HEK293T (cell line): ENCODE data around the gene FHOD3.

Experiments
- BHLHE40 ChIP-seq: fragments of 450-650 bp; IDR thresholded peaks from 2 replicates; pipeline ENCODE4 v1.6.1; 2016; ENCODE audit warnings: mild to moderate bottlenecking, moderate library complexity, borderline replicate concordance
- ELF4 ChIP-seq: fragments of 450-650 bp; IDR thresholded peaks from 2 replicates; pipeline ENCODE4 v1.6.1; 2017; ENCODE audit warnings: antibody characterized with exemption
- FOXA1 ChIP-seq: fragments of 450-650 bp; IDR thresholded peaks from 2 replicates; pipeline ENCODE4 v1.6.1; 2016; ENCODE audit warnings: mild to moderate bottlenecking
- FOXM1 ChIP-seq: fragments of 450-650 bp; IDR thresholded peaks from 2 replicates; pipeline ENCODE4 v1.6.1; 2017; ENCODE audit warnings: mild to moderate bottlenecking, borderline replicate concordance
- PKNOX1 ChIP-seq: fragments of 450-650 bp; IDR thresholded peaks from 2 replicates; pipeline ENCODE4 v1.6.1; 2016
- SP1 ChIP-seq: fragments of 450-650 bp; IDR thresholded peaks from 2 replicates; pipeline ENCODE4 v1.6.1; 2017
- SUZ12 ChIP-seq: fragments of 450-650 bp; IDR thresholded peaks from 2 replicates; pipeline ENCODE4 v1.6.1; 2016; ENCODE audit warnings: mild to moderate bottlenecking
- ZNF384 ChIP-seq: fragments of 450-650 bp; IDR thresholded peaks from 2 replicates; pipeline ENCODE4 v1.6.1; 2016

- no peak for TF ChIP-seq PKNOX1
- TF ChIP-seq FOXM1: no peak
- no peak for TF ChIP-seq SP1
- no peak for TF ChIP-seq BHLHE40
- no peak for TF ChIP-seq SUZ12
- no peak for TF ChIP-seq ELF4
- TF ChIP-seq FOXA1: no peak
- no peak for TF ChIP-seq ZNF384
These were observed 138.9 kb downstream of the FHOD3 start for GRCh38 chr18:36436387-36436786.
